ENCODE data around the gene CYLD. TPM values are rescaled to one million over a fixed set of nuclear protein-coding genes. Genes with fewer than 3 reads are reported as not detected.

Gene CYLD
- total and polyA plus RNA-seq, 4 donors: 15.3 to 90.5 (median 26.0) TPM

DNA sequence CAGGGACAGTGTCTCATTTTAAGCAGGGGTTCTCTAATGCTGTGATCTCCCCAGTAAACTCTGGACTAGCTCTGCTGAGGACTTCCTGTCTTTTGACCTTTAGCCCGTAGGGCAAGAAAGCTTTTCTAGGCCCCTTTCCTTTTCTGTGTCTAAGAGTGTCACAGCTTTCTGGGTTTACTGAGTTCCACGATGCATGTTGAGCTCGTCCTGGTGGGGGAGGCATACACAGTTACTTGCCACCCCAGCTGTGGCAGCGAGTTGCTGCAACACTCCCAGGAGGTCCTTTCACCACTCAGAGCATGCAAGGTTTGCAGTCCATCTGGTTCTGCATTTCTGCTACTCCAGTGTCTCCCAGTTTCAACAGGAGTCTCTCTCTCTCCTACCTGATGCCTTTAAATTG is 24.8 kb upstream of the CYLD start:
- Histone ChIP-seq H3K4me1 (ENCODE audit: control insufficient read depth in 5 of 5, insufficient read depth in 5 of 5, low read length in 5 of 5) (peaks cover 0 to 14% (median 1%) of the 10 kb centered on the region in 5 donors), H3K9me3 (ENCODE audit: control insufficient read depth in 4 of 4, insufficient read depth in 3 of 4, low read length in 3 of 4) (no peaks in the 10 kb centered on the region), H3K36me3 (ENCODE audit: control insufficient read depth in 4 of 4, insufficient read depth in 4 of 4, low read length in 4 of 4) (peaks cover 0 to under 1% (median 0%) of the 10 kb centered on the region in 4 donors), H3K9ac (ENCODE audit: insufficient read depth in 1 of 2, low read length in 2 of 2) (no peak overlapping the region), H3K27me3 (ENCODE audit: control insufficient read depth in 3 of 3, insufficient read depth in 3 of 3, low read length in 2 of 3) (no peaks in the 10 kb centered on the region), H3K27ac (ENCODE audit: low read depth in 1 of 2, low read length in 1 of 2) (no peak overlapping the region), H3K4me3 (no peak overlapping the region)
- DNase-seq: no peak
- WGBS, 2 donors: 52 to 74% methylated on average over 4 of the region's 4 CpGs
- ATAC-seq (ENCODE audit: insufficient read depth, low FRiP score): no peak
- no peak for TF ChIP-seq CTCF (IDR thresholded peaks at IDR 0.05; ENCODE audit: control extremely low read depth, extremely low read depth)

DNA sequence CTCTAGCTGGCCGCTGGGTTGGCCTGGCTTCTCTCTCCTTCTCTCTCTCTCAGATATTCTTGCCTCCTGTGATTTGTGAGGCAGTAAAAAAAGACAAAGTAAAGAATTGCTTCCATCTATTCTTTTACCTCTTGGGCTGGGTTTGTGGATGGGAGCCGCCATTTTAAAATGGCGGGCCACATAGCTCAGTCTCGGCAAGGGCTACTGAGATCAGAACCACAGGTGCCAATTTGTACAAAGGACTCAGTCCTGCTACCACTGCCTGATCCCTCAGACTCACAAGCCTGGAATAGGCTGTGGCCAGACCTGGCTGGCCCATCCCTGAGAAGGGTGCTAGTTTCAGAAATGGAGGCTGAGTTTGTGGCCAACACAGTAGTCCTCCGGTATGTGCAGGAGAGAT is 24.4 kb upstream of the CYLD start:
- Histone ChIP-seq H3K9ac (ENCODE audit: insufficient read depth in 1 of 2, low read length in 2 of 2) (no peak overlapping the region), H3K9me3 (ENCODE audit: control insufficient read depth in 4 of 4, insufficient read depth in 3 of 4, low read length in 3 of 4) (no peaks in the 10 kb centered on the region), H3K4me3 (no peak overlapping the region), H3K27ac (ENCODE audit: low read depth in 1 of 2, low read length in 1 of 2) (no peak overlapping the region), H3K4me1 (ENCODE audit: control insufficient read depth in 5 of 5, insufficient read depth in 5 of 5, low read length in 5 of 5) (peaks cover 0 to 14% (median 1%) of the 10 kb centered on the region in 5 donors), H3K36me3 (ENCODE audit: control insufficient read depth in 4 of 4, insufficient read depth in 4 of 4, low read length in 4 of 4) (no peaks in the 10 kb centered on the region), H3K27me3 (ENCODE audit: control insufficient read depth in 3 of 3, insufficient read depth in 3 of 3, low read length in 2 of 3) (no peaks in the 10 kb centered on the region)
- no peak for DNase-seq
- no peak for ATAC-seq (ENCODE audit: insufficient read depth, low FRiP score)
- TF ChIP-seq CTCF (IDR thresholded peaks at IDR 0.05; ENCODE audit: control extremely low read depth, extremely low read depth): no peak
- whole genome bisulfite sequencing, 2 donors: 89 to 97% methylated on average over 5 of the region's 5 CpGs

- peak in 1 of 3 donors; percentile 39 for DNase-seq
Observed at GRCh38 chr16:50718061-50718760, 23.7 kb upstream of the CYLD start.

More at GRCh38 chr16:50718061-50718760, 23.7 kb upstream of the CYLD start:
- no peaks in the 10 kb centered on the region for H3K36me3 ChIP-seq (ENCODE audit: control insufficient read depth in 4 of 4, insufficient read depth in 4 of 4, low read length in 4 of 4)
- no peak overlapping the region for H3K27ac ChIP-seq (ENCODE audit: low read depth in 1 of 2, low read length in 1 of 2)
- peaks cover 0 to 14% (median 1%) of the 10 kb centered on the region in 5 donors for H3K4me1 ChIP-seq (ENCODE audit: control insufficient read depth in 5 of 5, insufficient read depth in 5 of 5, low read length in 5 of 5)
- no peak overlapping the region for H3K9ac ChIP-seq (ENCODE audit: insufficient read depth in 1 of 2, low read length in 2 of 2)
- WGBS, 2 donors: 77 to 82% methylated on average over 16 of the region's 16 CpGs
- ATAC-seq (ENCODE audit: insufficient read depth, low FRiP score): no peak
- no peak overlapping the region for H3K4me3 ChIP-seq
- H3K27me3 ChIP-seq (ENCODE audit: control insufficient read depth in 3 of 3, insufficient read depth in 3 of 3, low read length in 2 of 3): no peaks in the 10 kb centered on the region
- no peak for TF ChIP-seq CTCF (IDR thresholded peaks at IDR 0.05; ENCODE audit: control extremely low read depth, extremely low read depth)
- no peaks in the 10 kb centered on the region for H3K9me3 ChIP-seq (ENCODE audit: control insufficient read depth in 4 of 4, insufficient read depth in 3 of 4, low read length in 3 of 4)

Data from lung (tissue), 12 donors.